Stimulated activated CD4-positive, alpha-beta T cell treated with anti-CD3 and anti-CD28 coated beads, Interleukin-1b, Interleukin-23, amount 100 ng/mL, for 24 hours (primary cell): Measurements from ENCODE around the gene FAM107B.

Experiments used
- DNase-seq, 4 experiments: peaks; one replicate each; pipeline ENCODE4 v3.0.0-alpha.2; 2020; ENCODE audit warnings: low read depth in 4 of 4, low spot score in 1 of 4

Gene FAM107B

GRCh38 chr10:14563359-14563940 is 211.2 kb downstream of the FAM107B start:
- no peak for DNase-seq

GRCh38 chr10:14563076-14563336 is 211.7 kb downstream of the FAM107B start:
- no peak for DNase-seq

- no peak for DNase-seq
Observed at GRCh38 chr10:14562218-14563075, 212.2 kb downstream of the FAM107B start.

- DNase-seq = no peak
Observed at GRCh38 chr10:14560791-14561765, 213.6 kb downstream of the FAM107B start.

- DNase-seq = peak in 3 of 4 experiments; percentile 46 to 72 (median 62)
Observed at GRCh38 chr10:14560274-14560673, 214.4 kb downstream of the FAM107B start.

- DNase-seq = no peak
Observed at GRCh38 chr10:14558025-14558424, 216.7 kb downstream of the FAM107B start.

GRCh38 chr10:14557567-14557966 is 217.1 kb downstream of the FAM107B start:
- DNase-seq = no peak

- no peak for DNase-seq
Observed at GRCh38 chr10:14556285-14556956, 218.3 kb downstream of the FAM107B start.

GRCh38 chr10:14555807-14556206 is 218.9 kb downstream of the FAM107B start:
- DNase-seq = no peak

- DNase-seq = no peak
Observed at GRCh38 chr10:14554491-14555205, 220.0 kb downstream of the FAM107B start.

GRCh38 chr10:14554091-14554490 is 220.6 kb downstream of the FAM107B start:
- no peak for DNase-seq

- DNase-seq = no peak
Observed at GRCh38 chr10:14553448-14553847, 221.2 kb downstream of the FAM107B start.

GRCh38 chr10:14552015-14552414 is 222.7 kb downstream of the FAM107B start:
- no peak for DNase-seq

- DNase-seq = no peak
Observed at GRCh38 chr10:14550471-14550981, 224.2 kb downstream of the FAM107B start.

- DNase-seq = no peak
Observed at GRCh38 chr10:14549496-14549895, 225.2 kb downstream of the FAM107B start.

GRCh38 chr10:14548970-14549369 is 225.7 kb downstream of the FAM107B start:
- no peak for DNase-seq

GRCh38 chr10:14548474-14548873 is 226.2 kb downstream of the FAM107B start:
- DNase-seq = no peak

- DNase-seq = no peak
Observed at GRCh38 chr10:14547816-14548215, 226.9 kb downstream of the FAM107B start.

GRCh38 chr10:14545827-14546226 is 228.9 kb downstream of the FAM107B start:
- DNase-seq = no peak

GRCh38 chr10:14543904-14544210 is 230.8 kb downstream of the FAM107B start:
- DNase-seq = no peak
